SU-DHL-6 (cell line): Measurements from ENCODE around the gene TMEM131L.
"Not testable (repeated sequence)": the region's sequence is repeated elsewhere in the genome, so short reads cannot be mapped to it uniquely, and the experiment has no call there.

ENCODE experiments used
- H2AFZ ChIP-seq: fragments of 200-600 bp; sonication (generic); 2 replicates; pipeline ENCODE4 v1.6.1; 2014; ENCODE audit warnings: low read depth, mild to moderate bottlenecking, moderate library complexity, mixed read lengths, antibody characterized with exemption, low read length; ENCODE audit not compliant: severe bottlenecking
- H3F3A ChIP-seq: fragments of 200-600 bp; shearing (Covaris generic); 2 replicates; pipeline ENCODE4 v1.6.0; 2016; ENCODE audit warnings: antibody characterized with exemption, mild to moderate bottlenecking; ENCODE audit not compliant: insufficient read depth
- H3K27ac ChIP-seq: fragments of 200-600 bp; sonication (generic); 2 replicates; pipeline ENCODE4 v1.5.1; 2016; ENCODE audit warnings: low read depth, mild to moderate bottlenecking, low read length, moderate library complexity, mixed read lengths
- H3K27me3 ChIP-seq: fragments of 200-600 bp; sonication (generic), shearing (Covaris generic); 2 replicates; pipeline ENCODE4 v1.6.0; 2014; ENCODE audit warnings: mild to moderate bottlenecking, low read length
- H3K36me3 ChIP-seq: fragments of 200-600 bp; sonication (generic); 2 replicates; pipeline ENCODE4 v1.6.1; 2014; ENCODE audit warnings: mild to moderate bottlenecking, low read length, mixed read lengths
- H3K4me2 ChIP-seq: fragments of 300-600, 200-600 bp; shearing (Covaris generic), sonication (generic); 2 replicates; pipeline ENCODE4 v1.6.0; 2014; ENCODE audit warnings: low read length, low read depth, mild to moderate bottlenecking; ENCODE audit not compliant: poor library complexity, severe bottlenecking
- H3K4me3 ChIP-seq: fragments of 200-600 bp; sonication (generic); 2 replicates; pipeline ENCODE4 v1.5.1; 2014; ENCODE audit warnings: antibody characterized with exemption, low read length, mild to moderate bottlenecking, mixed read lengths; ENCODE audit not compliant: insufficient read depth, poor library complexity, severe bottlenecking
- H3K79me2 ChIP-seq: fragments of 200-600 bp; sonication (generic); 2 replicates; pipeline ENCODE4 v1.6.1; 2014; ENCODE audit warnings: mild to moderate bottlenecking, low read length, moderate library complexity; ENCODE audit not compliant: insufficient read depth
- H3K9ac ChIP-seq: fragments of 200-600 bp; sonication (generic); 2 replicates; pipeline ENCODE4 v1.7.0; 2014; ENCODE audit warnings: mild to moderate bottlenecking, low read length
- H3K9me2 ChIP-seq: fragments of 200-600 bp; sonication (generic); replicated peaks from 2 replicates; pipeline ENCODE4 v1.6.1; 2014; ENCODE audit warnings: low read length; ENCODE audit not compliant: insufficient read depth
- H3K9me3 ChIP-seq: fragments of 200-600 bp; sonication (generic); 2 replicates; pipeline ENCODE4 v1.6.1; 2014; ENCODE audit warnings: low read length, mixed read lengths; ENCODE audit not compliant: insufficient read depth
- H4K20me1 ChIP-seq: fragments of 200-600 bp; sonication (generic); 2 replicates; pipeline ENCODE4 v1.6.1; 2014; ENCODE audit warnings: low read depth, mild to moderate bottlenecking, antibody characterized with exemption, low read length, moderate library complexity, mixed read lengths
- EZH2phosphoT487 ChIP-seq: fragments of 200-600 bp; sonication (generic), shearing (Covaris generic); conservative IDR thresholded peaks from 2 replicates; pipeline ENCODE4 v1.6.1; 2018; ENCODE audit warnings: mild to moderate bottlenecking, antibody characterized with exemption, low read length, moderate library complexity, mixed read lengths
- TF ChIP-seq, protein P1 (sequence below): fragments of 200-600 bp; sonication (generic); IDR thresholded peaks from one replicate; pipeline ENCODE4 v1.5.1; 2017; ENCODE audit warnings: antibody characterized with exemption, mild to moderate bottlenecking, low read length, moderate library complexity; ENCODE audit not compliant: insufficient read depth, poor library complexity, severe bottlenecking

The TMEM131L gene

DNA sequence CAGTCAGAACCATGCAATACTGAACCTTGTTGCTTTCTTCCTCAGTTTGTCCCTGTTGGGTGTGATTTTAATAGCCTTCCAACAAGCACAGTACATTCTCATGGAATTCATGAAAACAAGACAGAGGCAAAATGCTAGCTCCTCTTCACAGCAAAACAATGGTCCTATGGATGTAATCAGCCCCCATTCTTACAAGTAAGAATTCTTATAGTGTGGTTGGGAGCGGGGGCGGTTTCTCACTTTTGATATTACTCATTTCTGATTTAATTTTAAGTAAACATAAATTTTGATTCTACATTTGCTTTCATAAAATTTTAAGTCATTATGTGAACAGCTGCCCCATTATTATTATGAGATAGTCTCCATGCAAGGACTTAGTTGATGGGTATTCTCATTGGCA is 137.1 kb downstream of the TMEM131L start:
- H3F3A ChIP-seq, result peaks cover 36% of the 10 kb centered on the region
- TF ChIP-seq, protein P1, sequence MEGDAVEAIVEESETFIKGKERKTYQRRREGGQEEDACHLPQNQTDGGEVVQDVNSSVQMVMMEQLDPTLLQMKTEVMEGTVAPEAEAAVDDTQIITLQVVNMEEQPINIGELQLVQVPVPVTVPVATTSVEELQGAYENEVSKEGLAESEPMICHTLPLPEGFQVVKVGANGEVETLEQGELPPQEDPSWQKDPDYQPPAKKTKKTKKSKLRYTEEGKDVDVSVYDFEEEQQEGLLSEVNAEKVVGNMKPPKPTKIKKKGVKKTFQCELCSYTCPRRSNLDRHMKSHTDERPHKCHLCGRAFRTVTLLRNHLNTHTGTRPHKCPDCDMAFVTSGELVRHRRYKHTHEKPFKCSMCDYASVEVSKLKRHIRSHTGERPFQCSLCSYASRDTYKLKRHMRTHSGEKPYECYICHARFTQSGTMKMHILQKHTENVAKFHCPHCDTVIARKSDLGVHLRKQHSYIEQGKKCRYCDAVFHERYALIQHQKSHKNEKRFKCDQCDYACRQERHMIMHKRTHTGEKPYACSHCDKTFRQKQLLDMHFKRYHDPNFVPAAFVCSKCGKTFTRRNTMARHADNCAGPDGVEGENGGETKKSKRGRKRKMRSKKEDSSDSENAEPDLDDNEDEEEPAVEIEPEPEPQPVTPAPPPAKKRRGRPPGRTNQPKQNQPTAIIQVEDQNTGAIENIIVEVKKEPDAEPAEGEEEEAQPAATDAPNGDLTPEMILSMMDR, result no peak
- no peak for TF ChIP-seq EZH2phosphoT487
- H2AFZ ChIP-seq, result no peak overlapping the region
- H3K27me3 ChIP-seq, result no peaks in the 10 kb centered on the region
- peaks cover 59% of the 10 kb centered on the region for H3K79me2 ChIP-seq
- H3K4me2 ChIP-seq, result no peak overlapping the region
- H3K27ac ChIP-seq, result no peak overlapping the region
- H3K9me3 ChIP-seq, result no peaks in the 10 kb centered on the region
- H3K4me3 ChIP-seq, result no peak overlapping the region
- peaks cover 12% of the 10 kb centered on the region for H4K20me1 ChIP-seq
- H3K9ac ChIP-seq, result no peak overlapping the region
- no peaks in the 10 kb centered on the region for H3K9me2 ChIP-seq
- H3K36me3 ChIP-seq, result peaks cover 89% of the 10 kb centered on the region

DNA sequence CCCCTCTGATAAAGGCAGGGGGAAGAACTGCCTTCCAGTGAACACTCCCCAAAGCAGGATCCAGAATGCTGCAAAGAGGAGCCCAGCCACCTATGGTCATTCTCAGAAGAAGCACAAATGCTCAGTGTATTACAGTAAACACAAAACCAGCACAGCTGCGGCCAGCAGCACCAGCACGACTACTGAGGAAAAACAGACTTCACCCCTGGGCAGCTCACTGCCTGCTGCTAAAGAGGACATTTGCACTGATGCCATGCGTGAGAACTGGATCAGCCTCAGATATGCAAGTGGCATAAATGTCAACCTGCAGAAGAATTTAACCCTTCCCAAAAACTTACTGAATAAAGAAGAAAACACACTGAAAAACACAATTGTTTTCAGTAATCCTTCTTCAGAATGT is 137.7 kb downstream of the TMEM131L start:
- no peaks in the 10 kb centered on the region for H3K9me2 ChIP-seq
- no peak overlapping the region for H3K4me3 ChIP-seq
- no peak overlapping the region for H3K27ac ChIP-seq
- H3K9me3 ChIP-seq, result no peaks in the 10 kb centered on the region
- TF ChIP-seq, protein P1, result no peak
- no peak for TF ChIP-seq EZH2phosphoT487
- peaks cover 62% of the 10 kb centered on the region for H3K79me2 ChIP-seq
- H3K9ac ChIP-seq, result no peak overlapping the region
- peaks cover 36% of the 10 kb centered on the region for H3F3A ChIP-seq
- peaks cover 88% of the 10 kb centered on the region for H3K36me3 ChIP-seq
- H3K4me2 ChIP-seq, result no peak overlapping the region
- H4K20me1 ChIP-seq, result peaks cover 12% of the 10 kb centered on the region
- H2AFZ ChIP-seq, result no peak overlapping the region
- no peaks in the 10 kb centered on the region for H3K27me3 ChIP-seq

DNA sequence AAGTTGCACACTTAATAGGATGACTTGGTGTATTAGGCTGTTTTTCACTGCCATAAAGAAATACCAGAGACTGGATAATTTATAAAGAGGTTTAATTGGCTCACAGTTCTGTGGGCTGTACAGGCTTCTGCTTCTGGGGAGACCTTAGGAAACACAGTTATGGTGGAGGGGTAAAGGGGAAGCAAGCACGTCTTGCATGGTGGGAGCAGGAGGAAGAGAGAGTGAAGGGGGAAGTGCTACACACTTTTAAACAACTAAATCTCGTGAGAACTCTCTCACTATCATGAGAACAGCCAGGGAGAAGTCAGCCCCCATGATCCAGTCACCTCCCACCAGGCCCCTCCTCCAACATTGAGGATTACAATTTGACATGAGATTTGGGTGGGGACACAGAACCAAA is 142.9 kb downstream of the TMEM131L start:
- Histone ChIP-seq H3K79me2 (peaks cover 83% of the 10 kb centered on the region), H4K20me1 (peaks cover 19% of the 10 kb centered on the region; the same call in 1 of the 2 replicates), H3F3A (peaks cover 19% of the 10 kb centered on the region; the same call in 1 of the 2 replicates), H3K36me3 (peaks cover 86% of the 10 kb centered on the region)
- H2AFZ ChIP-seq, H3K27ac ChIP-seq, H3K9me3 ChIP-seq, H3K4me3 ChIP-seq, H3K9ac ChIP-seq, H3K27me3 ChIP-seq, H3K9me2 ChIP-seq, H3K4me2 ChIP-seq: not testable (repeated sequence)

DNA sequence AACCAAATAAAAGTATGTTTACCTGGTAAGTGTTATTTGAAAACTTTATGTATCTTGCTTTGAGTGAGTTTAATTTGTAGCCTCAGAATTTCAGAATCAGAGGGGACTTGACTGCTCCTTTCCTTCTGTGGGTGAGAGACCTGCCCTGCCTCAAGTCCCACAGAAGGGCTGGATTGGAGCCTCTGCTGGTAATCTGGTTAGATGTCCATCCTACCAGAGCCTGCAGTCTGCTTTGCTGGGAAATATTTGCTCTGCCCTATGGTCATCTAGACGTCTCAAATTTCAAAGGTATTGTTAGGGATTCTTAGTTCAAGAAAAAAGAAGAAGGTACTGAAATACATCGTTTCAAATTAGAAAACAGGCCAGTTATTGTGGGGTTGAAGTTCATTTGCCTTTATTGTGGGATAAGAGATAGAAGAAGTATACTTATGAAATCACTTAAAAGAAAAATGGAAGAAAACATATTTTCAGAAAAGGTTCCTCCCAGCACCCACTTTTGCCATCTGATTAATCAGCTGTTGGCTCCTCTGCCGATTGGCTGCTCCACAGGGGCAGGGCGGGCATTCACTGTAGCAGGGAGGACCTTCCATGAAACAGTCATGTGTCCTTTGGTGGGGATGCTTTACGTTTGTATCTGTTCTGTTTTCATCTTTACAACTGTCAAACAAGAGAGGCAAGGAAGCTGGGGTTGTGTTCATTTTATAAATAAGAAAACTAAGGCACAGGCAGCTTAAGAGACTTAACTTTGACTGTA is 144.6 kb downstream of the TMEM131L start:
- Histone ChIP-seq H3K9me2 (no peaks in the 10 kb centered on the region), H4K20me1 (peaks cover 20% of the 10 kb centered on the region; the same call in 1 of the 2 replicates), H3K4me3 (no peak overlapping the region), H3F3A (peaks cover 15% of the 10 kb centered on the region; the same call in 1 of the 2 replicates), H3K27ac (no peak overlapping the region), H3K36me3 (peaks cover 89% of the 10 kb centered on the region), H3K9ac (no peak overlapping the region), H3K27me3 (no peaks in the 10 kb centered on the region), H3K4me2 (no peak overlapping the region), H3K9me3 (no peaks in the 10 kb centered on the region), H2AFZ (no peak overlapping the region), H3K79me2 (peaks cover 76% of the 10 kb centered on the region)
- no peak for TF ChIP-seq EZH2phosphoT487
